ENCODE measurements around the gene LARP4. TPM values are rescaled to one million over a fixed set of nuclear protein-coding genes. Genes with fewer than 3 reads are reported as not detected.
"Not testable (repeated sequence)": the region's sequence is repeated elsewhere in the genome, so short reads cannot be mapped to it uniquely, and the experiment has no call there.

The LARP4 gene
- total RNA-seq, 1 experiment from 2014 or later: 78.8 TPM

GRCh38 chr12:50363141-50363540 lies 37.5 kb upstream of the LARP4 start:
- intact Hi-C loops (cut with micrococcal nuclease): no loop called here
- TF ChIP-seq CTCF (IDR thresholded peaks at IDR 0.05; ENCODE audit: unreplicated experiment): no peak
- Mint-ChIP-seq H3K4me1 (ENCODE audit: insufficient read depth, unreplicated experiment) (no peaks in the 10 kb centered on the region), H3K27ac (ENCODE audit: low read depth, unreplicated experiment) (no peak overlapping the region), H3K27me3 (ENCODE audit: insufficient read depth, unreplicated experiment) (no peaks in the 10 kb centered on the region), H3K36me3 (ENCODE audit: insufficient read depth, unreplicated experiment) (no peaks in the 10 kb centered on the region), H3K4me3 (ENCODE audit: unreplicated experiment) (no peak overlapping the region), H3K9me3 (ENCODE audit: unreplicated experiment) (no peaks in the 10 kb centered on the region)
- BruUV-seq (replicated peaks): no TSS peak
- no peak for DNase-seq (ENCODE audit: unreplicated experiment)
- ChIA-PET CTCF (interaction anchor here (0.6 kb wide), 2 partner anchors 13 to 1449 kb away, joined by 3 to 4 read pairs; no protein-coding TSS in a partner anchor), POLR2A (no interaction called here)

GRCh38 chr12:50365709-50366406 lies 34.8 kb upstream of the LARP4 start:
- TF ChIP-seq CTCF (IDR thresholded peaks at IDR 0.05; ENCODE audit: unreplicated experiment): no peak
- Mint-ChIP-seq H3K27me3 (ENCODE audit: insufficient read depth, unreplicated experiment) (no peaks in the 10 kb centered on the region), H3K36me3 (ENCODE audit: insufficient read depth, unreplicated experiment) (no peaks in the 10 kb centered on the region), H3K27ac (ENCODE audit: low read depth, unreplicated experiment) (no peak overlapping the region), H3K4me1 (ENCODE audit: insufficient read depth, unreplicated experiment) (no peaks in the 10 kb centered on the region), H3K4me3 (ENCODE audit: unreplicated experiment) (no peak overlapping the region), H3K9me3 (ENCODE audit: unreplicated experiment) (no peaks in the 10 kb centered on the region)
- BruUV-seq (replicated peaks): no TSS peak
- intact Hi-C loops (cut with micrococcal nuclease): no loop called here
- CTCF ChIA-PET: no interaction called here
- DNase-seq (ENCODE audit: unreplicated experiment): no peak
- POLR2A ChIA-PET: interaction anchor here (0.7 kb wide), 1 partner anchor 15 kb away, joined by 3 read pairs; no protein-coding TSS in a partner anchor

- H3K4me3 Mint-ChIP-seq (ENCODE audit: unreplicated experiment); DNase-seq (ENCODE audit: unreplicated experiment); H3K4me1 Mint-ChIP-seq (ENCODE audit: insufficient read depth, unreplicated experiment); intact Hi-C loops (cut with micrococcal nuclease); POLR2A ChIA-PET; H3K36me3 Mint-ChIP-seq (ENCODE audit: insufficient read depth, unreplicated experiment); H3K27ac Mint-ChIP-seq (ENCODE audit: low read depth, unreplicated experiment); CTCF ChIA-PET; H3K9me3 Mint-ChIP-seq (ENCODE audit: unreplicated experiment); BruUV-seq (replicated peaks); H3K27me3 Mint-ChIP-seq (ENCODE audit: insufficient read depth, unreplicated experiment): not testable (repeated sequence)
Observed at GRCh38 chr12:50370672-50371071, 30.0 kb upstream of the LARP4 start.

- POLR2A ChIA-PET: no interaction called here
- H3K27me3 Mint-ChIP-seq (ENCODE audit: insufficient read depth, unreplicated experiment): no peaks in the 10 kb centered on the region
- BruUV-seq (replicated peaks): no TSS peak
Observed at GRCh38 chr12:50375802-50376201, 24.9 kb upstream of the LARP4 start.

More at GRCh38 chr12:50375802-50376201, 24.9 kb upstream of the LARP4 start:
- H3K4me1 Mint-ChIP-seq (ENCODE audit: insufficient read depth, unreplicated experiment): no peaks in the 10 kb centered on the region
- intact Hi-C loops (cut with micrococcal nuclease): no loop called here
- CTCF ChIA-PET: interaction anchor here (0.6 kb wide), 1 partner anchor 12 kb away, joined by 4 read pairs; no protein-coding TSS in a partner anchor
- H3K9me3 Mint-ChIP-seq (ENCODE audit: unreplicated experiment): no peaks in the 10 kb centered on the region
- H3K4me3 Mint-ChIP-seq (ENCODE audit: unreplicated experiment): no peak overlapping the region
- no peak for DNase-seq (ENCODE audit: unreplicated experiment)
- H3K27ac Mint-ChIP-seq (ENCODE audit: low read depth, unreplicated experiment): no peak overlapping the region
- H3K36me3 Mint-ChIP-seq (ENCODE audit: insufficient read depth, unreplicated experiment): no peaks in the 10 kb centered on the region
- no peak for TF ChIP-seq CTCF (IDR thresholded peaks at IDR 0.05; ENCODE audit: unreplicated experiment)

Measured in MCF 10A (cell line).